Prostate gland (tissue), 2 donors: ENCODE data around the gene FRMD6.

ENCODE experiments used
- POLR2A ChIP-seq: fragments of 450-650 bp; IDR thresholded peaks from one replicate; pipeline ENCODE4 v1.6.1; 2016; ENCODE audit warnings: antibody characterized with exemption, mild to moderate bottlenecking
- TF ChIP-seq, protein P1 (sequence below), 4 experiments: fragments of 200-600 bp in 2 of 4; fragments of 450-650 bp in 2 of 4; sonication (generic) in 2 of 4; IDR thresholded peaks; 1 replicate in 3 of 4; 2 replicates in 1 of 4; pipeline ENCODE4 v1.5.1; 2016 to 2019; ENCODE audit warnings: antibody characterized with exemption in 4 of 4, mild to moderate bottlenecking in 2 of 4, moderate library complexity in 2 of 4

GRCh38 chr14:51738754-51739153 lies 87.0 kb downstream of the FRMD6 start:
- TF ChIP-seq, protein P1, sequence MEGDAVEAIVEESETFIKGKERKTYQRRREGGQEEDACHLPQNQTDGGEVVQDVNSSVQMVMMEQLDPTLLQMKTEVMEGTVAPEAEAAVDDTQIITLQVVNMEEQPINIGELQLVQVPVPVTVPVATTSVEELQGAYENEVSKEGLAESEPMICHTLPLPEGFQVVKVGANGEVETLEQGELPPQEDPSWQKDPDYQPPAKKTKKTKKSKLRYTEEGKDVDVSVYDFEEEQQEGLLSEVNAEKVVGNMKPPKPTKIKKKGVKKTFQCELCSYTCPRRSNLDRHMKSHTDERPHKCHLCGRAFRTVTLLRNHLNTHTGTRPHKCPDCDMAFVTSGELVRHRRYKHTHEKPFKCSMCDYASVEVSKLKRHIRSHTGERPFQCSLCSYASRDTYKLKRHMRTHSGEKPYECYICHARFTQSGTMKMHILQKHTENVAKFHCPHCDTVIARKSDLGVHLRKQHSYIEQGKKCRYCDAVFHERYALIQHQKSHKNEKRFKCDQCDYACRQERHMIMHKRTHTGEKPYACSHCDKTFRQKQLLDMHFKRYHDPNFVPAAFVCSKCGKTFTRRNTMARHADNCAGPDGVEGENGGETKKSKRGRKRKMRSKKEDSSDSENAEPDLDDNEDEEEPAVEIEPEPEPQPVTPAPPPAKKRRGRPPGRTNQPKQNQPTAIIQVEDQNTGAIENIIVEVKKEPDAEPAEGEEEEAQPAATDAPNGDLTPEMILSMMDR (IDR thresholded peaks at IDR 0.05): no peak
- TF ChIP-seq POLR2A: no peak
